Frontal cortex (tissue), 4 donors: ENCODE data around the gene STKLD1. TPM values are rescaled to one million over a fixed set of nuclear protein-coding genes. Genes with fewer than 3 reads are reported as not detected.
A peak's percentile ranks its signal among the peaks of the same experiment; 100 is the strongest.
"Not testable (repeated sequence)": the region's sequence is repeated elsewhere in the genome, so short reads cannot be mapped to it uniquely, and the experiment has no call there.

Source experiments
- DNase-seq, 2 donors: peaks; one replicate each; pipeline ENCODE4 v3.0.0; 2012; ENCODE audit warnings: low spot score in 2 of 2
- FAIRE-seq: peaks from 2 replicates; lab custom pipeline; 2012; peaks lifted over from hg19 to GRCh38; lab: Jason Lieb, UNC
- total RNA-seq: library from RNA; depleted of rRNA; stranded (reverse); fragments of >200 nt; gene quantifications from one replicate; pipeline ENCODE4 v1.2.3, GENCODE V29; 2014
- donor health status: control.
- donor health status: control.
- donor health status: control.

STKLD1 gene
- total RNA-seq, result 1.2 TPM

- DNase-seq, result peak; percentile 100
- FAIRE-seq, result no peak
Measured at GRCh38 chr9:133375724-133376654, at the start of gene STKLD1, which contains the start of gene SURF4. Gene STKLD1 (plus strand): TSS chr9:133376366. CDS start chr9:133376474, 108 bp downstream. Gene SURF4 (minus strand): TSS chr9:133376060. CDS start chr9:133375969, 91 bp downstream.

GRCh38 chr9:133327021-133327420 is 49.1 kb upstream of the STKLD1 start:
- FAIRE-seq, DNase-seq: not testable (repeated sequence)

GRCh38 chr9:133327834-133328484 is 48.2 kb upstream of the STKLD1 start:
- no peak for DNase-seq
- no peak for FAIRE-seq

- not testable (repeated sequence) for FAIRE-seq, DNase-seq
Measured at GRCh38 chr9:133329306-133330156, 46.6 kb upstream of the STKLD1 start.

GRCh38 chr9:133331221-133331620 is 44.9 kb upstream of the STKLD1 start:
- no peak for FAIRE-seq
- no peak for DNase-seq

GRCh38 chr9:133331641-133332380 is 44.4 kb upstream of the STKLD1 start:
- FAIRE-seq (no peak), DNase-seq (no peak)

- DNase-seq (no peak), FAIRE-seq (no peak)
Measured at GRCh38 chr9:133332381-133332730, 43.8 kb upstream of the STKLD1 start.

- DNase-seq (no peak), FAIRE-seq (no peak)
Measured at GRCh38 chr9:133333011-133333410, 43.2 kb upstream of the STKLD1 start.

- FAIRE-seq, result no peak
- DNase-seq, result no peak
Measured at GRCh38 chr9:133333566-133333965, 42.6 kb upstream of the STKLD1 start.

GRCh38 chr9:133334161-133334560 is 42.0 kb upstream of the STKLD1 start:
- DNase-seq (no peak), FAIRE-seq (no peak)

GRCh38 chr9:133334888-133335287 is 41.3 kb upstream of the STKLD1 start:
- FAIRE-seq, DNase-seq: not testable (repeated sequence)

- peak; percentile 89 to 93 for DNase-seq
- FAIRE-seq, result no peak
Measured at GRCh38 chr9:133335924-133336811, 40.0 kb upstream of the STKLD1 start, which contains the start of gene SURF6. Gene SURF6 (minus strand): TSS chr9:133336188. CDS start chr9:133336132, 56 bp downstream.

- FAIRE-seq (no peak), DNase-seq (no peak)
Measured at GRCh38 chr9:133339641-133340040, 36.5 kb upstream of the STKLD1 start.

- DNase-seq (no peak), FAIRE-seq (no peak)
Measured at GRCh38 chr9:133340256-133340655, 35.9 kb upstream of the STKLD1 start.

GRCh38 chr9:133340916-133341315 is 35.2 kb upstream of the STKLD1 start:
- FAIRE-seq (no peak), DNase-seq (no peak)

GRCh38 chr9:133341369-133342068 is 34.6 kb upstream of the STKLD1 start:
- no peak for DNase-seq

GRCh38 chr9:133342069-133342406 is 34.1 kb upstream of the STKLD1 start:
- DNase-seq (no peak), FAIRE-seq (no peak)

More at GRCh38 chr9:133341369-133342068, 34.6 kb upstream of the STKLD1 start:
- FAIRE-seq, result no peak

GRCh38 chr9:133342570-133342969 is 33.6 kb upstream of the STKLD1 start:
- FAIRE-seq, result no peak
- no peak for DNase-seq
